Amniotic epithelial cell (primary cell): Measurements from ENCODE around the gene PYGB.
A peak's percentile ranks its signal among the peaks of the same experiment; 100 is the strongest.

Experiments
- DNase-seq: peaks from one replicate; pipeline ENCODE4 v3.0.0-alpha.2; 2010; ENCODE audit warnings: low read depth

The PYGB gene

GRCh38 chr20:25271486-25272222 lies 23.8 kb downstream of the PYGB start:
- no peak for DNase-seq

GRCh38 chr20:25272223-25273000 lies 24.5 kb downstream of the PYGB start:
- DNase-seq: no peak

GRCh38 chr20:25273046-25273445 lies 25.2 kb downstream of the PYGB start:
- no peak for DNase-seq

- DNase-seq: no peak
Observed at GRCh38 chr20:25273541-25274358, 25.9 kb downstream of the PYGB start.

GRCh38 chr20:25274481-25274880 lies 26.6 kb downstream of the PYGB start:
- DNase-seq: no peak

- no peak for DNase-seq
Observed at GRCh38 chr20:25274891-25275812, 27.3 kb downstream of the PYGB start.

GRCh38 chr20:25275813-25276532 lies 28.1 kb downstream of the PYGB start:
- no peak for DNase-seq

- no peak for DNase-seq
Observed at GRCh38 chr20:25276533-25277050, 28.7 kb downstream of the PYGB start.

- no peak for DNase-seq
Observed at GRCh38 chr20:25277051-25277801, 29.3 kb downstream of the PYGB start.

- DNase-seq: no peak
Observed at GRCh38 chr20:25277941-25278521, 30.1 kb downstream of the PYGB start.

- DNase-seq: no peak
Observed at GRCh38 chr20:25278636-25279361, 30.9 kb downstream of the PYGB start.

GRCh38 chr20:25279403-25279802 lies 31.5 kb downstream of the PYGB start:
- peak; percentile 15 for DNase-seq

- no peak for DNase-seq
Observed at GRCh38 chr20:25280051-25280573, 32.2 kb downstream of the PYGB start.

- no peak for DNase-seq
Observed at GRCh38 chr20:25280574-25281535, 33.0 kb downstream of the PYGB start.

- no peak for DNase-seq
Observed at GRCh38 chr20:25281541-25281991, 33.7 kb downstream of the PYGB start.

- no peak for DNase-seq
Observed at GRCh38 chr20:25282034-25282781, 34.3 kb downstream of the PYGB start.
